GM19193 (cell line): ENCODE data around the gene C1QL1.

Experiments
- POLR2A ChIP-seq: IDR thresholded peaks from 4 replicates; pipeline ENCODE4 v1.6.1; 2011; ENCODE audit not compliant: insufficient read depth, insufficient read length; ENCODE audit errors: extremely low read depth

Gene C1QL1

DNA sequence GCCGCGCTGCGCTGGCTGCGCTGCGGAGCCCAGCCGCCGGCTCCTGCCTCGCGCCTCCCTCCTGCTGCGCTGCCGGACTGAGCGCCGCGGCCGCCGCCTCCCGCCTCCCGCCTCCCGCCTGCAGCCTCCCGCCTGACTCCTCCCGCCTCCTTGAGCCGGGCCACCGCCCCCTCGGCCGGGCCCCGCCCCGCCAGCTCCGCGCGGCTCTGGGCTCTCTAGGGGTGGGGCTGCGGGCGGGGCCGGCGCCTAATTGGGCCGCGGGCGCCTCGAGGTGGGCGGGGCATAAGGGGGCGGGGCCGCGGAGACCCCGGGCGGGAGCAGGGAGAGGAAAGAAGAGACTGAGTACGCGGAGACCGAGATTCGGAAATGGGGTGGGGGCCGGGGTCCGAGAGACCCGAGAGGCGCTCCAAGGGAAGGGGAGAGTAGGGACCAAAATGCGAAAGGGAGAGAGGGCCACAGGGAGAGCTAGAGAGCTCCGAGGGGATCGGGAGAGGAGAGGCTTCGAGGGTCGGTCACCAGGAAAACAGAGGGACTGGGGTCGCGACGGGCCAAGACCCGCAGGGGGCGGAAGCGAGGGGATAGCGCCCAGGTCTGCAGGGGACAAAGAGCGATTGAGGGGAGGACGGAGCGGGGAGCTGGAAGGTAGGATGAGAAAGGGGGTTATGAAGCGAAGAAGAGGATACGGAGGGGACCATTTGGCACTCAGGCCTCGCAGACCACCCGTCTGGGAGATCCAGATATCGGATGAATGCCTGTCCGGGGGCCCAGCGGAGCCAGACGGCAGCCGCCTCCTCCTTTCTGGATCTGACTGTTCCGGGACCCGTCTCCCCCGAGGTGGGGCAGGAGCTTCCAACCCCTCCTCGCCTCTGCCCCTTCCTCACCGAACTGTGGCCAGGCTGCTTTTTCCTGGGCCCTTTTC lies at the start of gene C1QL1:
TSS of gene C1QL1 (minus strand) at position 79 of the 919 bp plus-strand sequence. CDS start 255 bp downstream, outside the sequence.
- no peak for TF ChIP-seq POLR2A

DNA sequence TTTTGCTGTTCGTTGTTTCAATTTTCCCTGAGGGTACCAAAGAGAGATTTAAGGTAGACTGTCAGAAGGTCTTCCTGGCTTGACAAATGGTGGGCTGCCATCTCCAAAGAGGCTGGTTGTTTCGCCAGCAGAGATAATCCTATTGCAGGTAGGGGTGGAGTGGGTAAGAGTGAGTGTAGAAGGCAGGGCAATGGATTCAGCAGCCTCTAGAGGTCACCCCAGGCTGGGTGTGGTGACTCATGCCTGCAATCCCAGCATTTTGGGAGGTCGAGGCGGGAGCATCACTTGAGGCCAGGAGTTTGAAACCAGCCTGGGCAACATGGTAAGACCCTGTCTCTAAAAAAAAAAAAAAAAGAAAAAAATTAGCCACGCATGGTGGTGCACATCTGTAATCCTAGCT lies 48.7 kb upstream of the C1QL1 start:
- no peak for TF ChIP-seq POLR2A

DNA sequence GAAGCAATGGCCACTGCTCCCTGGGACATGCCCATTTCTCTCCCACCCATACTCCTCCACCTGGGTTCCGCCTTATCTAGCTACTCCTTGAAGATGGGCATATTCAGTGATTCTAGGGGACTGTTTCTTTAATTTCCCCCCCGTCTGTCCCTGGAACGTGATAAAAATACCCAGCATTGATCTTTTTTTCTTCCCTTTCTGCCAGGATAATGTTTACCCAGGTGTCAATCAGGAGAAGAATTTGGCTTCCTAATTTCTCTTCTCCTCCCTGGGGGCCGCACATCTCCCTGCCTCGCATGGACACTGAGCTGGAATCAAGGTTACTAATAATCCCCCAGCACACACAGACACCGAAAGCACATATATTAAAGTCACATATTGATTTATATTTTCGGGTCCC lies 48.1 kb upstream of the C1QL1 start:
- TF ChIP-seq POLR2A: no peak

DNA sequence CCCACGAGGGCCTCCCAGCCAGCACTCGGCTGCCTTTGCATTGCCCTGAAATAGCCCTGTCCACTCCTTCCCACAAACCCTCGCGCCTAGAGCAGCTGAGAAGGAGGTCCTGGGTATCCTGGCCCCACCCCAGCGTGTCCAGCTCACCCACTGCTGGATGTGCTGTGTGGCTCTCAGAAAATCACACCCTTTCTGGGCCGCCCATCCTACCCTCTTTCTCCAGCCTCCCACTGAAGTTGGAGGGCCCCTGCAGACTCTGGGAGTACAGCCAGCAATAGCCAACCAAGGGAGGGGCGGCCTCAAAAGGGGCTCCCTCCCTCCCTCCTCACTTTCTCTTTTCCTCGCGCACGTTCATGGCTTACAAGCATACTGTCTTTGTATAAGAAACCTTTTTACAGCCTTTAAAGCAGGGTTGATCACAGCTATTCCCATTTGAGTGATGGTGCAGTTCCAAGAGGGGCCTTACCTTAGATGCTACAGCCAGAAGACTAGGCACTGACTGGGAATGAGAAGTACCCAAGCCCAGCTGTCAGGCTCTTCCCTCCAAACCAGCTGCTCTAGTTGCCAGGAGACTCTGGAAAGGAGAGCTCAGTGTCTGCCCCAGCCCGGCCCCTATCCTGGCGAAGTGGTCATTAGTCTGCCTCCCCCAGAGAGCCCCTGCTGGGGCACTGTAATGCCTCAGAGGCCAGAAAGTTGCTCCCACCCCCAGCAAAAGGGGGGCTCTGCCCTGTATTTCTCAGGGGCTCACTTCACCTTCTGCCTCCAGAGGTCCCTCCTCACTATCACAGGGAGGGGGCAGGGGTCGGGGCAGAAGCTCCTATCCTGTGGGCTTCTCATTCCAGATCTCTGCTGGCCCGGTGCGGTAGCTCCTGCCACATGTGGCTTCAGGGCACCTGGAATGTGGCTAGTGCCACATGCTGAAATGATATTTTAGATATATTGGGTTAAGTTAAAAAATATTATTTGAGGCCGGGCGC lies 45.2 kb upstream of the C1QL1 start:
- no peak for TF ChIP-seq POLR2A

DNA sequence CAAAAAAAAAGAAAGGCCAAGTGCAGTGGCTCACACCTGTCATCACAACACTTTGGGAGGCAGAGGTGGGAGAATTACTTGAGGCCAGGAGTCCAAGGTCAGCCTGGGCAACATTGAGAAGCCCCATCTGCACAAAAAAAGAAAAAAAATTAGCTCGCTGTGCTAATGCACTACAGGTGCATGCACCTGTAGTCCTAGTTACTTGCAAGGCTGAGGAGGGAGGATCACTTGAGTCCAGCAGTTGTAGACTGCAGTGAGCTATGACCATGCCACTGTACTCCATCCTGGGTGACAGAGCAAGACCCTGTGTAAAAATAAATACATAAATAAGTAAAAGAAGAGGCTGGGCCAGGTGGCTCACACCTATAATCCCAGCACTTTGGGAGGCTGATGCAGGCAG lies 43.7 kb upstream of the C1QL1 start:
- no peak for TF ChIP-seq POLR2A

DNA sequence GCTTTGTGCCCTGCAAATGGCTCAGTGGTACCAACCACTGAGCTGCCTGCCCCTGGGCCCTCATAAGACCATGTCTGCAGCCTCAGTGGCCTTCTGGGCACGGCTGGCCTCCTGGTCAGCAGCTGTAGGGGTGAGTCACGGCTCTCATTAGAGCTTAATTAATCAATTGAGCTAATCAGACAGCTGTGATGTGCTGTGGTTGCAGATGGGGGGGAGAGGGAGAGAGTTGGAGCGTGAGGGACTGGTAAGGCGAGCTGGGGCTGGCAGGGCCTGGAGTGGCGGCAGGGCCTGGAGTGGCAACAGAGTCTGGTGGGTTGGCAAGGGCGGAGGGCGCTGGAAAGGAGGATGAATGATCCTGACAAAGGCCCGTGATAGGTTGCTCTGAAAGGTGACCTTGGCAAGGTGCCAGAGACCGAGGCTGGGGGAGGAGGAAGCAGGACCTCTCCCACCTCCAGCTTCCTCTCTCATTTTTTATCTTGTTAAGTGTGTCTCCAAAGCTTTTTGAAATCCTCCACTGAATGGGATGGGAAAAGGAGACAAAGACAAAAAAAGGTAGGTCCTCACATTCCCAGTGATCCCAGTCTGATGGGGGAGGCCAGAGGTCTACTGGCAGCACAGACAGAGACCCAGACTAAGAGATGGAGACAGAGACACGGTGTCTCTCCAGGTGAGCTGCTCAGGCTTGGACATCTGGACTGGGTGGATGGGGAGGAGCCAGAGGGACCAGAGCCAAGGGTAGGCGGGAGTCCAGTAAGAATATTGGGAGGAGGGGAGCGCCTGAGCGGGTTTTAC lies 41.8 kb upstream of the C1QL1 start:
- TF ChIP-seq POLR2A: no peak

DNA sequence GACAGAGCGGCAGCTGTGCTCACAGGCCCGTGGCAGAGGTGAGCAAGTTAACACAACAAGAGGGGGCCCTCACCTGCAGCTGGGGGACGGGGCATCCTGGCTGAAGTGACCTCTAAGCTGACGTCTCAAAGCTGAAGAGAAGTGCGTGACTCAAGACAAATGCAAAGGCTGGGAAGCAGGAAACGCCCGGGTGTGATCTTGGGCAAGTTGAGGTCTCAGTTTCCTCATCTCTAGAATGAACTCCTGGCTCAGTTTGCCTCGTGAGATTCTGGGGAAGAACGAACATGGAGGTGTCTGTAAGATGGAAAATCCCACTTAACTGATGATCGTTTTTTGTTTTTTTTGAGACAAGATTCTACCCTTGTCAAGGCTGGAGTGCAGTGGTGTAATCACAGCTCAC lies 40.1 kb upstream of the C1QL1 start:
- no peak for TF ChIP-seq POLR2A

DNA sequence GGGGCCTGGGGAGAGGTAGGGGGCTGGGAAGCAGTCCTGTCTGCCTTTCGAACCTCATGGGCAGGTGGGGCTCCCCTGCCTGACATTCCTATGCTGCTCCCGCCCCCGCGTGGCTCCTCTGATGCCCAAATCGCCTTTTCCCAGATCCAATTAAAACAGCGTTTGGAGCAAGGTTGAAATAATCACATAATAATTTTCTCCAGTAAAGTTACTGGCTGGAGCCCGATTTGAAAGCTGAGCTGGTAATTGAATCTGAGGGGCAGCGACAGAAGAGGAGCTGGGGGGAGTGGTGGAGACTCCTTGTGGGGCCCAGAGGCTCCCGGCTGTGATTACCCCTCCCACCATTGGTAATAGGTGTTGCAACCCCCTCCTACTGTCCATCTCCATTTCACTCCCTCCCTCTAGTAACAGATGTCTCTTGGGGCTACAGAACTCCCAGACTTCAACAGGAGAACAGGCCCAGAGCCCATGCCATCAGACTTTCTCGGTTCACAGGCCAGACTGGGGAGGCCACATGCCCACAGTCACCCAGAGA lies 38.9 kb upstream of the C1QL1 start:
- TF ChIP-seq POLR2A: no peak

DNA sequence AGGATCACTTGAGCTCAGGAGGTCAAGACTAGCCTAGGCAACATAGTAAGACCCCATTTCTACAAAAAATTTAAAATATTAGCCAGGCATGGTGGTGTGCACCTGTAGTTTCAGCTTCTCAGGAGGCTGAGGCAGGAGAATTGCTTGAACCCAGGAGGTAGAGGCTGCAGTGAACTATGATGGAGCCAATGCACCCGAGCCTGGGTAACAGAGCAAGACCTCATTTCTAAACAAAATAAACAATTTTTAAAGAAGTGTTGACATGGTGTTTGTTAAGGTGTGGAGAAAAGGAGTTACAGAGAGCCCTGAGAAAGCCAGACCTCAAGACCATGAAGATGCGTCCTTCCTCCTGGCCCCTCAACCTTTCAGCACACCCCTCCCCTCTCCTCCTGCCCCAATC lies 37.6 kb upstream of the C1QL1 start:
- TF ChIP-seq POLR2A: no peak

DNA sequence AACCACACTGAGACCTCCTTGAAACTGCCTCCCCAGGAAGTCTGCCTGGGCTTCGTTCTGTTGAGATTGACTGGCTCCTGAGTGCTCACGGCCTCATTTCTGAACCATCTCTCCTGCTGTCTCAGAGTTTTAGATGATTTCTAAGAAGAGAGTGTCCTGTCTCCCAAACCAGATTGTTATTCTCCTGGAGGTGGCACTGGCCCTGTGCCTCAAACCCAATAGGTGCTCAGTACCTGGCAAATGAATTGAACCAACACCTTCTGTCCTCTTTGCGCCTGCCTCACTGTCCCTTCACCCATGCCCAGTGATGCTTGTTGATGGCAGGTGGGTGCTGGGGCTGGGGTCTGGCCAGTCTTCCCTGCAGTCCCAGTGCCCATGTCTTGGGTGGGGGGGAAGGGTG lies 36.3 kb upstream of the C1QL1 start:
- no peak for TF ChIP-seq POLR2A

DNA sequence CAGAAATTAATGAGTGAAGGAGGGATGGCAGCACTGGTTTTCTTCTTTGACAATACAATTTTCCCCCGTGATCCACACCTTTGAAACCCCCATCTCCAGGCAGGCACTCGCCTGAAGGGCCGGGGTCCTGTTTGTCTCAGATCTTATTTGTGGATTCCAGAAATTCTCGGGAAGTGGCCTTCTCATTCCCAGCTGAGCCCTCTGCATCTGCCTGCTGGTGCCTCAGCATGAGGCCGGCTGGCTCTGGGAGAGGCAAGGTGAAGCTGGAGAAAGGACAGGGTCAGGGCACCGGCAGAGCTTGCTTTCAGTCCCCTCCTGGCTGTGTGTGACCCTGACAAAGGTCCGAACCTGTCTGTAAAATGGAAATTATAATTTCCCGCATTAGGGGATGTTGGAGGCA lies 35.8 kb upstream of the C1QL1 start:
- no peak for TF ChIP-seq POLR2A

DNA sequence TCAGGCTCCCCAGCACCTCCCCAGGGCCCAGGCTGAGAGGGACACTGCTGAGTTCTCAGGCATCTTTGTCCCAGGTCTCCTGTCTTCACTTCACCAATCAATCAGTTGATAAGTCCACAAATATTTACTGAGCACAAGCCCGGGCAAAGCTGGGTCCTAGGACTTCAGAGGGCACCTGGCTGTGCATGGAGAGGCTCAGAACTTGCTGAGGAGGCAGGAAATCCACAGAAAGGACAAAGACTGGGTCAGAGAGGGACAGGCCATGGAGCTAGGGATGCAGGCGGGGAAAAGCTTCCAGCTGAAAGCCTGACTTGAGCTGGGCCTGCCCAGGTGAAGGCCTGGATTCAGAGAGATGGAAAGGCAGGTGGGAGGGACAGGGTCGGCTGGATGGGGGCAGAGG lies 33.2 kb upstream of the C1QL1 start:
- no peak for TF ChIP-seq POLR2A

DNA sequence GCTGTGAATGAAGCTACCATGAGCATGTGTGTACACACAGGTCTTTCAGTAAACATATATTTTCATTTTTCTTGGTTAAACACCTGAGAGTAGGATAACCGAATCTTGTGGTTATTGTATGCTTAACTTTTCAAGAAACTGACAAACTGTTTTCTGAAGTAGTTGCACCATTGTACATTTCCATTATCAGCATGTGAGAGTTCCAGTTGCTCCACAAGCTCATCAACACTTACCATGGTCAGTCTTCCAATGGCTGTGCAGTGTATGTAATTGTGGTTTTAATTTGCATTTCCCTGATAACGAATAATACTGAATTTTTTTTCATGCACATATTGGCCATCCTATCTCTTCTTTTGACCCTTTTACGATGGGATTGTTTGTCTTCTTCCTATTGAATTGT lies 31.3 kb upstream of the C1QL1 start:
- TF ChIP-seq POLR2A: no peak

DNA sequence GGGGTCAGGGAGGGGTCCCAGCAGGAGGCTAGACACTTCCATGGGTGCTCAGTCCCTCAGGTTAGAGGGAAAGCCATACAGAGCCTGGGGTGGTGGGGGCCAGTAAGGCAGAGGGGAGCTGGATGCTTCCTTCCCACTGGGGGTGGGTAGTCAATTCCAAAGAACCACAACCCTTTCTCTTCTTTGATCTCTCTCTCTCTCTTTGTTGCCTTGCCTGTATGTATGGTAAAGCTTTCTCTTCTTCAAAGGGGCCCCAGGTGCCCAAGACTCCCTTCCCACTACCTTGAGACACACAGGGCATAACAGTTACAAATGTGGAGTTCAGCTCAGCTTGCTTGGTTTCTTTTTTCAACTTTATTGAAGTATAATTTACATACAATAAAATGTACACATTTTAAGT lies 30.5 kb upstream of the C1QL1 start:
- no peak for TF ChIP-seq POLR2A

DNA sequence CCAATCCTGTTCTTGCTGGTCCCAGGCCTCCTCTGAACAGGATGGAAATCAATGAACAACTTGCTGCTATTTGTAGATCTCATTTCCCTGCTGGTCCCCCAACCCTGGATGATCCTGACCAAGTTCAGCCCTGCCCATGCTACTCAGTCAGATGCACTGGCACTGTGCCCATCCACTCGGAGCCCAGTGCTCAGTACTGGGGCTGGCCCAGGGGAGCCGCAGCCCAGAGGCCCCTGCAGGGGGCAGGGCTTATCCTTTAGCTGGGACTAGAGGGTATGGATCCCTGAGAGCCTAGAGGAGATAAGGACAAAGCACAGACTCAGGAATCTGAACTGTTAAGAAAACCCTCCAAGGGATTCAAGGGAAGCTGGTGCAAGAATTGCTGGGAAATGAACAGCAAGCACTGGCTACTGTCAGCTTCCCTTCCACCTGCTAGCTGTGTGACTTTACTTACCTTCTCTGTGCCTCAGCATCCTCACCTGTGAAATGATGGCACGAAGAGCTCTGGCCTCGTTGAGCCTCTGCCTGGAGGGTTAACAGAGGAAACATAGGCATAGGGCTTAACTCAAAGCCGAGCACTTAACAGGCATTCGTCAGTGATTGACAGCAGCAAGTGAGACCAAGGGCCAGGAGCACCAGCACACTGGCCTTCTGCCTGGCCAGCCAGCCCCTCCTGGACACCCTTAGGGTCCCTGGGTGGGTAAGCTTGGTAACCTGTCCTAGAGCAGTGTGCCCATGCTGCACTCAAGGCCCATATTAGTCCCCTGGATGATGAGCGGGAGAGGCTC lies 29.8 kb upstream of the C1QL1 start:
- TF ChIP-seq POLR2A: no peak

DNA sequence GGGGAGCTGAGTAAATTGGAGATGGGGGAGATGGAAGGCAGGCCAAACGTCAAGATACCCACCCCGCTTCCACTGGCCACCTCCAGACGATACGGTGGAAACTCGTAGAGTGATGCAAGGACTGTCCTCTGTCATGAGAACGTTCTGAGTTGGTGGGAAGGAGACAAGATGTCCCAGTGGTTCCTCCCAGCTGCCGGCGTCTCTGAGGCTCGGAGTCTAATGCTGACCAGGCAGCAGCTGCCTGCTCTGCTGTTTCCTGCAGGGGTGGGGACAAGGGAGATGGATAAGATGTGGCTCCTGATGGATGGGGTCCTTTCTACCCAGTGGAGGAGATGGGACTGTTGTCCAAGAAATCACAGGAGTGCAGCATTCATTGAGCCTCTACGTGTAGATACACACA lies 28.2 kb upstream of the C1QL1 start:
- no peak for TF ChIP-seq POLR2A
